Ishikawa (cell line): Measurements from ENCODE around the gene TMIE.

Experiments used
- EGR1 ChIP-seq: IDR thresholded peaks from 2 replicates; pipeline ENCODE4 v1.6.1; 2012
- TAF1 ChIP-seq: IDR thresholded peaks from 2 replicates; pipeline ENCODE4 v1.6.1; 2012; ENCODE audit warnings: low read depth, mild to moderate bottlenecking
- USF1 ChIP-seq: IDR thresholded peaks from 2 replicates; pipeline ENCODE4 v1.6.1; 2012
- ZBTB7A ChIP-seq: IDR thresholded peaks from 2 replicates; pipeline ENCODE4 v1.6.1; 2012; ENCODE audit warnings: low read depth
- TF ChIP-seq, protein P1 (sequence below): IDR thresholded peaks from 2 replicates; pipeline ENCODE4 v1.6.1; 2012; ENCODE audit warnings: low read depth, mild to moderate bottlenecking

- no peak for TF ChIP-seq TAF1
- no peak for TF ChIP-seq USF1
- TF ChIP-seq ZBTB7A = no peak
- TF ChIP-seq EGR1 = no peak
- TF ChIP-seq, protein P1, sequence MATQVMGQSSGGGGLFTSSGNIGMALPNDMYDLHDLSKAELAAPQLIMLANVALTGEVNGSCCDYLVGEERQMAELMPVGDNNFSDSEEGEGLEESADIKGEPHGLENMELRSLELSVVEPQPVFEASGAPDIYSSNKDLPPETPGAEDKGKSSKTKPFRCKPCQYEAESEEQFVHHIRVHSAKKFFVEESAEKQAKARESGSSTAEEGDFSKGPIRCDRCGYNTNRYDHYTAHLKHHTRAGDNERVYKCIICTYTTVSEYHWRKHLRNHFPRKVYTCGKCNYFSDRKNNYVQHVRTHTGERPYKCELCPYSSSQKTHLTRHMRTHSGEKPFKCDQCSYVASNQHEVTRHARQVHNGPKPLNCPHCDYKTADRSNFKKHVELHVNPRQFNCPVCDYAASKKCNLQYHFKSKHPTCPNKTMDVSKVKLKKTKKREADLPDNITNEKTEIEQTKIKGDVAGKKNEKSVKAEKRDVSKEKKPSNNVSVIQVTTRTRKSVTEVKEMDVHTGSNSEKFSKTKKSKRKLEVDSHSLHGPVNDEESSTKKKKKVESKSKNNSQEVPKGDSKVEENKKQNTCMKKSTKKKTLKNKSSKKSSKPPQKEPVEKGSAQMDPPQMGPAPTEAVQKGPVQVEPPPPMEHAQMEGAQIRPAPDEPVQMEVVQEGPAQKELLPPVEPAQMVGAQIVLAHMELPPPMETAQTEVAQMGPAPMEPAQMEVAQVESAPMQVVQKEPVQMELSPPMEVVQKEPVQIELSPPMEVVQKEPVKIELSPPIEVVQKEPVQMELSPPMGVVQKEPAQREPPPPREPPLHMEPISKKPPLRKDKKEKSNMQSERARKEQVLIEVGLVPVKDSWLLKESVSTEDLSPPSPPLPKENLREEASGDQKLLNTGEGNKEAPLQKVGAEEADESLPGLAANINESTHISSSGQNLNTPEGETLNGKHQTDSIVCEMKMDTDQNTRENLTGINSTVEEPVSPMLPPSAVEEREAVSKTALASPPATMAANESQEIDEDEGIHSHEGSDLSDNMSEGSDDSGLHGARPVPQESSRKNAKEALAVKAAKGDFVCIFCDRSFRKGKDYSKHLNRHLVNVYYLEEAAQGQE = no peak
These were observed 5.0 kb upstream of the TMIE start for GRCh38 chr3:46695962-46696894.
